Activated CD4-positive, alpha-beta T cell treated with anti-CD3 and anti-CD28 coated beads for 1 hour (primary cell): ENCODE measurements around the gene TNRC6B.
"Not testable (repeated sequence)": the region's sequence is repeated elsewhere in the genome, so short reads cannot be mapped to it uniquely, and the experiment has no call there.

Experiments used
- DNase-seq: peaks from one replicate; pipeline ENCODE4 v3.0.0-alpha.2; 2020

The TNRC6B gene

GRCh38 chr22:40300884-40301672 lies 123.4 kb downstream of the TNRC6B start:
- DNase-seq = no peak

- no peak for DNase-seq
Observed at GRCh38 chr22:40302149-40302548, 124.4 kb downstream of the TNRC6B start.

GRCh38 chr22:40305625-40306024 lies 127.9 kb downstream of the TNRC6B start:
- DNase-seq = no peak

- no peak for DNase-seq
Observed at GRCh38 chr22:40308999-40309573, 131.4 kb downstream of the TNRC6B start.

GRCh38 chr22:40309631-40310030 lies 131.9 kb downstream of the TNRC6B start:
- DNase-seq = no peak

- no peak for DNase-seq
Observed at GRCh38 chr22:40310081-40310767, 132.5 kb downstream of the TNRC6B start.

- no peak for DNase-seq
Observed at GRCh38 chr22:40310768-40311120, 133.0 kb downstream of the TNRC6B start.

- DNase-seq = not testable (repeated sequence)
Observed at GRCh38 chr22:40311646-40312045, 133.9 kb downstream of the TNRC6B start.

GRCh38 chr22:40312050-40312449 lies 134.3 kb downstream of the TNRC6B start:
- no peak for DNase-seq

GRCh38 chr22:40313007-40313406 lies 135.3 kb downstream of the TNRC6B start:
- no peak for DNase-seq

DNA sequence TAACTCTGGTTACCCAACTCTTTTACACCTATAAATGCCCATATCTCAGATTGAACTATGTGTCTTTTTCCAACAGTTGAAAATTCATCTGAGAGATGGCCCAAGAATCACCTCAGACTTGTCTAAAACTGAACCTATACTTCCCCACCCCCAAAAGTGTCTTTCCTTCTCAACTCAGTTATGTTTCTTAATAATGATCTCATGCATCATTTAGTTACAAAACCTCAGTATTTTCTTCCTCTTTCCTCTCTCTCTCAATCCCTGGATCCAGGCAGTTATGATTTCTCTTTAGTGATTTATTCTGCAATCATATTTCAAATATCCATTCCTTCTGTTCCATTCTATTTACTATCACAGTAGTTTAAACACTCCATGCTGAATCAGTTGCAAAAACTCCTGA lies 136.3 kb downstream of the TNRC6B start:
- no peak for DNase-seq

DNA sequence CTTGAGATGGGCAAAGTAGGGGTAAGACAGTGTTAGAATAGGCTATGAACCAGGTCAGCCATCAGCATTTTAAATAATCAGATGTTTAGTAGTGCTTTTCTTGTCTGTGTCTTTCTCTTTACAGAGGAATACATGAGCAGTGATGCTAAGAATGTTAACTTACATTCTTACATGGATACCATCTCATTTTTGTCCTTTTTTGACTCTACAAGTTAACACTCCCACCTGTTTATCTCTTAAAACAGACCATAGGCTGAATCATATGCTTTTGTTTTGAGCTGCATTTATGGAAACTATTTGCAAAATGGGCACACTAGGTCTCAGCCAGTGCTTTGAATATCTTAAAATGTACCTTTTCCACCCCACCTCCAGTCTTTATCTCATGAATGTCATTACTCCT lies 143.0 kb downstream of the TNRC6B start:
- DNase-seq = no peak

- DNase-seq = no peak
Observed at GRCh38 chr22:40322021-40322420, 144.3 kb downstream of the TNRC6B start.

DNA sequence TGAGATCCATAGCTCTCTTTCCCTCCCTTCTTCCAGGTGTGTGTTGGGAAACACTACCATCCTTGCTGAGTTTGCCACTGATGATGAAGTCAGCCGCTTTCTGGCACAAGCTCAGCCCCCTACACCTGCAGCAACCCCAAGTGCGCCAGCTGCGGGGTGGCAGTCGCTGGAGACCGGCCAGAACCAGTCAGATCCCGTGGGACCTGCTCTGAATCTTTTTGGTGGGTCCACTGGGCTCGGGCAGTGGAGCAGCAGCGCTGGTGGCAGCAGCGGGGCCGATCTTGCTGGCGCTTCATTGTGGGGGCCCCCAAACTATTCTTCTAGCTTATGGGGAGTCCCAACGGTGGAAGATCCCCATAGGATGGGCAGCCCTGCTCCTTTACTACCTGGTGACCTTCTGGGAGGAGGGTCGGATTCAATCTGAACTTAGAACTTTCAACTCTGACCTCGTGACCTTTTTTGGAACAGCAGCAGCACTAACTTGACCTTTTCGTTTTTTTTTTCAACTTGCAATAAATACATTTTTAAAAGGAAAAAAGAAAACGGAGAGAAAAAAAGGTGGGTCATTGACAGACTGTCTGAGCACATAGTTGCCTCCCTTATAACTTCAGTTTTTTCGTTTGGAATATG lies 145.2 kb downstream of the TNRC6B start:
- DNase-seq = no peak

DNA sequence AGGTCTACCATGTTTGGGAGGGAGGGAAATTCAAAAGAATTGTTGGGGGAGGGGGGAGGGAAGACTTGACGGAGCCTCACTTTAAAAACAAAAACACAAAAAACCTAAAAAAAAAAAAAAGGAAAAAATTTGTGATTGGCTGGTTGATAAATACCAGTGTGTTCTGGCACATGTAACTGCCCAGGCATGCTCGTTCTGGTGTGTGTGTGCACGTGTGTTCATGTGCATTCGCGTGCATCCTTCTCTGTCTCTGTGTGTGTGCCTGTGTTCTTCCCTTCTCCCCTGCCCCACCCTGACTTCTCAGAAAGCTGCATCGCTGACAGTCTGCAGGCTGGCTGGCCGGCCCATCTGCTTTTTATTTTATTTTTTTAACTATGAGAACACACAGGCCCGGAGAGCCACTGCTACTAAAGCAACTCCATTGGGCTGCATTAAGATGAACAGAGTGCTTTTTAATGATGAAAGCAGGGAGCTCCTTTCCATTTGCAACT lies 146.0 kb downstream of the TNRC6B start:
- no peak for DNase-seq

GRCh38 chr22:40324468-40325305 lies 147.0 kb downstream of the TNRC6B start:
- peak; percentile 26 for DNase-seq

- DNase-seq = peak; percentile 31
Observed at GRCh38 chr22:40325315-40325714, 147.6 kb downstream of the TNRC6B start.

GRCh38 chr22:40326905-40327735 lies 149.4 kb downstream of the TNRC6B start:
- no peak for DNase-seq

GRCh38 chr22:40328546-40329456 lies 151.1 kb downstream of the TNRC6B start:
- no peak for DNase-seq

GRCh38 chr22:40329466-40329865 lies 151.7 kb downstream of the TNRC6B start:
- no peak for DNase-seq

GRCh38 chr22:40330086-40330485 lies 152.4 kb downstream of the TNRC6B start:
- no peak for DNase-seq
